Measurements from ENCODE around the gene IMMP2L. TPM values are rescaled to one million over a fixed set of nuclear protein-coding genes. Genes with fewer than 3 reads are reported as not detected.

The IMMP2L gene
- total and polyA plus RNA-seq, 2 of the 4 experiments (the other 2 are of a cell fraction) = 5.8 to 9.3 TPM

DNA sequence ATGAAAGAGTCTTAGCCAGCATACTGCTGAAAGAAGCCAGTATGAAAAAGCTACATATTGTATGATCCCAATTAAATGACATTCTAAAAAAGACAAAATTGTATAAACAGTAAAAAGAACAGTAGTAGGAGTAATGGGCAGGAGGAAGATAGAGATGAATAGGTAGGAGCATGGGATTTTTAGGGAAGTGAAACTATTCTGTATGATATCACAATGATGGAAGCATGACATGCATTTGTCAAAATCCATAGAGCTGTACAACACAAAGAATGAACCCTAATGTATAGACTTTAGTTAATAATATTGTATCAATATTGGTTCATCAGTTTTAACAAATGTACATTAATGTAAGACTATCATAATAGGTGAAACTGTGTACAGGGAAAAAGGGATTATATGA lies 147.9 kb downstream of the IMMP2L start:
- H2AFZ ChIP-seq (replicated peaks; ENCODE audit: low read length, poor library complexity) = no peak overlapping the region
- no peak overlapping the region for H2BK15ac ChIP-seq (ENCODE audit: low read depth, low read length)
- H4K5ac ChIP-seq (ENCODE audit: low read depth, low read length) = no peak overlapping the region
- no peaks in the 10 kb centered on the region for H4K20me1 ChIP-seq (ENCODE audit: insufficient read depth, low read length)
- H3K56ac ChIP-seq (ENCODE audit: extremely low read depth, insufficient read depth, low read length) = no peak overlapping the region
- no peak overlapping the region for H3K14ac ChIP-seq (replicated peaks; ENCODE audit: low read depth, low read length)
- H2BK5ac ChIP-seq (ENCODE audit: low read depth, low read length, poor library complexity, severe bottlenecking) = no peak overlapping the region
- H3K9me3 ChIP-seq (ENCODE audit: control insufficient read depth, insufficient read depth, low read length) = no peaks in the 10 kb centered on the region
- no TSS peak for BruUV-seq (replicated peaks)
- H3K4me2 ChIP-seq (ENCODE audit: low read depth, low read length) = no peak overlapping the region
- in situ Hi-C loops (cut with MboI; ENCODE audit: low sequenced_read_pairs) = no loop called here
- H3K36me3 ChIP-seq (ENCODE audit: control insufficient read depth, insufficient read depth, low read length) = no peaks in the 10 kb centered on the region
- intact Hi-C loops (cut with micrococcal nuclease) = no loop called here
- H3K27me3 ChIP-seq (ENCODE audit: control insufficient read depth, insufficient read depth, low read length) = no peaks in the 10 kb centered on the region
- ChIA-PET CTCF (interaction anchor here (0.5 to 1.5 kb wide), 3 partner anchors 15 to 130 kb away, joined by 3 to 4 read pairs (median 4); no protein-coding TSS in a partner anchor), POLR2A (ENCODE audit: unreplicated experiment) (no interaction called here)
- no peak overlapping the region for H3K18ac ChIP-seq (ENCODE audit: low read depth, low read length)
- peaks cover 4% of the 10 kb centered on the region; the same call in 1 of the 2 replicates for H3K4me1 ChIP-seq (ENCODE audit: control insufficient read depth, insufficient read depth, low read length)
- H2AK5ac ChIP-seq (ENCODE audit: low read depth, low read length) = no peak overlapping the region
- no peak overlapping the region for H4K8ac ChIP-seq (ENCODE audit: low read depth in 2 of 2, low read length in 2 of 2)
- no peak overlapping the region for H3K9ac ChIP-seq (ENCODE audit: low read depth, low read length)
- dilution Hi-C loops (cut with HindIII; ENCODE audit: low sequenced_read_pairs, unreplicated experiment) = no loop called here
- no peak overlapping the region for H4K91ac ChIP-seq (ENCODE audit: insufficient read depth, low read depth, low read length)
- ATAC-seq (ENCODE audit: low read depth) (no peak), DNase-seq (no peak)
- no peaks in the 10 kb centered on the region for H3K79me1 ChIP-seq (ENCODE audit: low read depth in 1 of 2, low read length in 2 of 2)
- H3K4ac ChIP-seq (ENCODE audit: low read depth, low read length) = no peak overlapping the region
- H3K9me1 ChIP-seq (ENCODE audit: insufficient read depth, low read length) = no peaks in the 10 kb centered on the region; the same call in 1 of the 2 replicates
- no peak overlapping the region for H3K4me3 ChIP-seq (ENCODE audit: insufficient read depth, low read depth, low read length)
- no peak overlapping the region for H3K27ac ChIP-seq (ENCODE audit: insufficient read depth, low read length)
- no peak overlapping the region for H2BK20ac ChIP-seq (ENCODE audit: low read depth, low read length)
- H2AK9ac ChIP-seq (replicated peaks; ENCODE audit: low read depth, low read length, poor library complexity) = no peak overlapping the region
- H2BK120ac ChIP-seq (ENCODE audit: low read depth, low read length) = no peak overlapping the region
- TF ChIP-seq NFE2L2 (IDR thresholded peaks at IDR 0.05; ENCODE audit: low read depth, low read length) = no peak
- TF ChIP-seq POLR2A (IDR thresholded peaks at IDR 0.05; ENCODE audit: low read depth, low read length) = no peak
- no peak for TF ChIP-seq BHLHE40 (IDR thresholded peaks at IDR 0.05; ENCODE audit: low read depth, low read length)
- TF ChIP-seq RFX5 (IDR thresholded peaks at IDR 0.05; ENCODE audit: low read depth, low read length) = no peak
- TF ChIP-seq, protein P1, sequence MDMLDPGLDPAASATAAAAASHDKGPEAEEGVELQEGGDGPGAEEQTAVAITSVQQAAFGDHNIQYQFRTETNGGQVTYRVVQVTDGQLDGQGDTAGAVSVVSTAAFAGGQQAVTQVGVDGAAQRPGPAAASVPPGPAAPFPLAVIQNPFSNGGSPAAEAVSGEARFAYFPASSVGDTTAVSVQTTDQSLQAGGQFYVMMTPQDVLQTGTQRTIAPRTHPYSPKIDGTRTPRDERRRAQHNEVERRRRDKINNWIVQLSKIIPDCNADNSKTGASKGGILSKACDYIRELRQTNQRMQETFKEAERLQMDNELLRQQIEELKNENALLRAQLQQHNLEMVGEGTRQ (IDR thresholded peaks at IDR 0.05; ENCODE audit: low read depth, low read length) = no peak
- TF ChIP-seq, protein P2, sequence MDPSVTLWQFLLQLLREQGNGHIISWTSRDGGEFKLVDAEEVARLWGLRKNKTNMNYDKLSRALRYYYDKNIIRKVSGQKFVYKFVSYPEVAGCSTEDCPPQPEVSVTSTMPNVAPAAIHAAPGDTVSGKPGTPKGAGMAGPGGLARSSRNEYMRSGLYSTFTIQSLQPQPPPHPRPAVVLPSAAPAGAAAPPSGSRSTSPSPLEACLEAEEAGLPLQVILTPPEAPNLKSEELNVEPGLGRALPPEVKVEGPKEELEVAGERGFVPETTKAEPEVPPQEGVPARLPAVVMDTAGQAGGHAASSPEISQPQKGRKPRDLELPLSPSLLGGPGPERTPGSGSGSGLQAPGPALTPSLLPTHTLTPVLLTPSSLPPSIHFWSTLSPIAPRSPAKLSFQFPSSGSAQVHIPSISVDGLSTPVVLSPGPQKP (IDR thresholded peaks at IDR 0.05; ENCODE audit: borderline replicate concordance, low read depth, low read length) = no peak
- TF ChIP-seq MAZ (IDR thresholded peaks at IDR 0.05; ENCODE audit: borderline replicate concordance, low read depth, low read length) = no peak
- no peak for TF ChIP-seq FOS (IDR thresholded peaks at IDR 0.05; ENCODE audit: low read depth, low read length)
- no peak for TF ChIP-seq RAD21 (IDR thresholded peaks at IDR 0.05; ENCODE audit: low read length)
- no peak for TF ChIP-seq CHD1 (IDR thresholded peaks at IDR 0.05; ENCODE audit: low read depth, low read length)
- no peak for TF ChIP-seq SMC3 (IDR thresholded peaks at IDR 0.05; ENCODE audit: low read depth, low read length)
- TF ChIP-seq MXI1 (IDR thresholded peaks at IDR 0.05; ENCODE audit: borderline replicate concordance, low read depth, low read length) = no peak
- TF ChIP-seq RCOR1 (IDR thresholded peaks at IDR 0.05; ENCODE audit: insufficient replicate concordance, low read length) = no peak
- no peak overlapping the region for H3K23ac ChIP-seq (ENCODE audit: low read depth, low read length)
